ENCODE data around the gene KANSL2.

DNA sequence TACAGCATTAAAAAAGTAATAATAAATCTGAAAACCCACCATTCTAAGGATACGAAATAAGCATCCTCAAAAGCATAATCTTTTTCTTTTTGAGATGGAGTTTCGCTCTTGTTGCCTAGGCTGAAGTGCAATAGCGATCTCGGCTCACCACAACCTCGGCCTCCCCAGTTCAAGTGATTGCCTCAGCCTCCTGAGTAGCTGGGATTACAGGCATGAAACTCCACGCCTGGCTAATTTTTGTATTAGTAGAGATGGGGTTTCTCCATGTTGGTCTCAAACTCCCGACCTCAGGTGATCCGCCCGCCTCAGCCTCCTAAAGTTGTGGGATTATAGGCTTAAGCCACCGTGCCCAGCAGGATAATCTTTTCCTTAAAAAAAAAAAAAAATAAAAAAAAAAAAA, 30.2 kb upstream of the KANSL2 start:
- no peak for TF ChIP-seq CTCF (IDR thresholded peaks at IDR 0.05)
- TF ChIP-seq POLR2A (IDR thresholded peaks at IDR 0.05), result no peak
